Psoas muscle (tissue), 8 donors: Measurements from ENCODE around the gene CRYBG1. TPM values are rescaled to one million over a fixed set of nuclear protein-coding genes. Genes with fewer than 3 reads are reported as not detected.

ENCODE experiments used
- ATAC-seq, 4 donors: fragments of 200-7000 bp; cut with Tn5 transposase; one replicate each; pipeline ENCODE4 v1.9.1; 2020; ENCODE audit warnings: moderate library complexity in 3 of 4, mild to moderate bottlenecking in 2 of 4
- DNase-seq, 2 donors: peaks; one replicate each; pipeline ENCODE4 v3.0.0-alpha.2; 2020
- H3K27ac ChIP-seq: fragments of 200-600 bp; one replicate; pipeline ENCODE4 v1.8.0; 2022
- H3K27me3 ChIP-seq, 3 donors: fragments of 200-600 bp in 1 of 3; one replicate each; pipeline versions ENCODE4 v1.6.1 to v1.8.0; 2013 to 2022; ENCODE audit warnings: low read length in 2 of 3, mild to moderate bottlenecking in 2 of 3, moderate library complexity in 1 of 3; ENCODE audit not compliant: insufficient read depth in 3 of 3
- H3K36me3 ChIP-seq, 2 donors: fragments of 200-600 bp in 1 of 2; one replicate each; pipeline versions ENCODE4 v1.6.1 to v1.8.0; 2013 to 2022; ENCODE audit warnings: low read depth in 1 of 2, mild to moderate bottlenecking in 1 of 2, moderate library complexity in 1 of 2; ENCODE audit not compliant: insufficient read depth in 1 of 2
- H3K4me1 ChIP-seq: fragments of 200-600 bp; one replicate; pipeline ENCODE4 v1.8.0; 2022
- H3K4me3 ChIP-seq: fragments of 200-600 bp; one replicate; pipeline ENCODE4 v1.8.0; 2022; ENCODE audit warnings: mild to moderate bottlenecking
- H3K9me3 ChIP-seq: fragments of 200-600 bp; one replicate; pipeline ENCODE4 v1.8.0; 2022
- WGBS, 3 donors: extraction: QIAGEN DNeasy Blood & Tissue Kit; methylation state at CpG; one replicate each; pipeline versions ENCODE4 v1.1.6 to v1.1.7; 2013; 5-methylcytosine and 5-hydroxymethylcytosine counted together
- intact Hi-C, 2 donors: fragments of 100-400 bp; cut with DNase I; formaldehyde crosslinking; loops; one replicate each; pipeline versions ENCODE4 v1.11.0 to v1.14.2; 2022
- polyA plus RNA-seq, 3 donors: library from polyadenylated mRNA; stranded (reverse); fragments of 200-250 nt; gene quantifications; one replicate each; pipeline ENCODE4 v1.2.3, GENCODE V29; 2013
- total RNA-seq, 4 donors: library from RNA; stranded (reverse); fragmentation: NEBNext Ultra II Directional in 2 of 4; extraction: Animal tissue kit (Norgen Biotek cat#: 25700) in 2 of 4; gene quantifications; one replicate each; pipeline versions ENCODE4 v1.2.1 to v1.2.4, GENCODE V29; 2021 to 2023
- TF ChIP-seq, protein P1 (sequence below): fragments of 200-600 bp; IDR thresholded peaks from one replicate; pipeline ENCODE4 v1.8.0; 2022; ENCODE audit warnings: antibody characterized with exemption
- donor health status: healthy with polysubstance abuse.
- donor health status: DM: no; HTN: no; CAD: no; lungs with moderate emphysema.
- donor health status: Bipolar disorder and iron deficiency.
- donor health status: healthy.
- donor health status: DM: yes; HTN: yes; CAD: no.
- donor health status: DM: no; HTN: no; CAD: no.
- donor health status: DM: no; HTN: no; CAD: no.
- donor health status: DM: yes; HTN: yes; CAD: no.

CRYBG1 gene
- total and polyA plus RNA-seq, 7 donors = 0.17 to 1.6 (median 0.82) TPM

DNA sequence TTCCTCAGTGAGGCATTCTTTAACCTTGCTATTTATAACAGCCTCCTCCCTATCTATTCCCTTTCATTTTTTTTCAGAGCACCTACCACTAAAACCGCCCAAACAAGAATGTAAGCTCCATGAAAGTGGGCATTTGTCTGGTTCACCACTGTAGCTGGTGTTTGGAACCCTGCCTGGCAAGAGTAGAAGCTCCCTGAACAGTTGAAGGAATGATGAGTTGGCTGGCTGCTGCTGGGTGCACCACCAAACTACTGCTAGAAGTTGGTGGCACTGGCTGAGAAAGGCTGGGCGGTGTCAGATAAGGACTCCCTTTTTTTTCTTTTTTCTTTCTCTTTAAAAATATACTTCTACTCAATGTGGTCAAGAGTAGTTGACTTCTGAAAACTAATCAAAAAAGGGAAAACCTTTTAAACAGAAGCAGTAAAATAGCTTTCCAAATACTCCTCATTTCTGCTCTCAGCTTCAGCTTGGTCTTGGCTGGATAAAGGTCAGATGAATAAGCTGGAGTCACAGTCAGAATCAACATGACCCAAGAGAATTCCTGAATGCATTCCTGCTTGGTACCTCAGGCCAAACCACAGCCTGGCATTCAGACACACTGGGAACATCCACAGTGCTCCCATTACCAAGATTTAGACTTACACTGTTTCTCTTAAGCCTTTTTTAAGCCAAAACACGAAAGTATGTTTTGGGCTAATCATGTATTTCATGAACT, 230.8 kb downstream of the CRYBG1 start:
- TF ChIP-seq, protein P1, sequence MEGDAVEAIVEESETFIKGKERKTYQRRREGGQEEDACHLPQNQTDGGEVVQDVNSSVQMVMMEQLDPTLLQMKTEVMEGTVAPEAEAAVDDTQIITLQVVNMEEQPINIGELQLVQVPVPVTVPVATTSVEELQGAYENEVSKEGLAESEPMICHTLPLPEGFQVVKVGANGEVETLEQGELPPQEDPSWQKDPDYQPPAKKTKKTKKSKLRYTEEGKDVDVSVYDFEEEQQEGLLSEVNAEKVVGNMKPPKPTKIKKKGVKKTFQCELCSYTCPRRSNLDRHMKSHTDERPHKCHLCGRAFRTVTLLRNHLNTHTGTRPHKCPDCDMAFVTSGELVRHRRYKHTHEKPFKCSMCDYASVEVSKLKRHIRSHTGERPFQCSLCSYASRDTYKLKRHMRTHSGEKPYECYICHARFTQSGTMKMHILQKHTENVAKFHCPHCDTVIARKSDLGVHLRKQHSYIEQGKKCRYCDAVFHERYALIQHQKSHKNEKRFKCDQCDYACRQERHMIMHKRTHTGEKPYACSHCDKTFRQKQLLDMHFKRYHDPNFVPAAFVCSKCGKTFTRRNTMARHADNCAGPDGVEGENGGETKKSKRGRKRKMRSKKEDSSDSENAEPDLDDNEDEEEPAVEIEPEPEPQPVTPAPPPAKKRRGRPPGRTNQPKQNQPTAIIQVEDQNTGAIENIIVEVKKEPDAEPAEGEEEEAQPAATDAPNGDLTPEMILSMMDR = no peak
- DNase-seq = peak in 1 of 2 donors; percentile 21
- Histone ChIP-seq H3K27me3 (no peaks in the 10 kb centered on the region), H3K27ac (peak overlapping the region; percentile 65), H3K4me1 (peaks cover 13% of the 10 kb centered on the region), H3K4me3 (no peak overlapping the region), H3K9me3 (no peaks in the 10 kb centered on the region), H3K36me3 (peaks cover 3 to 21% of the 10 kb centered on the region in 2 donors)
- WGBS, 3 donors = 66 to 86% (median 70%) methylated on average over 3 of the region's 3 CpGs
- intact Hi-C loops = no loop called here
- ATAC-seq = peak; percentile 94 to 98 (median 96)

GRCh38 chr6:106599440-106599839, 238.9 kb downstream of the CRYBG1 start:
- intact Hi-C loops = no loop called here
- WGBS, 3 donors = 49 to 85% (median 80%) methylated on average over 2 of the region's 2 CpGs
- DNase-seq = no peak
- Histone ChIP-seq H3K4me1 (no peaks in the 10 kb centered on the region), H3K9me3 (no peaks in the 10 kb centered on the region), H3K27ac (no peak overlapping the region), H3K36me3 (peaks cover 0 to 7% of the 10 kb centered on the region in 2 donors), H3K4me3 (no peak overlapping the region), H3K27me3 (no peaks in the 10 kb centered on the region)
- no peak for ATAC-seq
- TF ChIP-seq, protein P1 = no peak

DNA sequence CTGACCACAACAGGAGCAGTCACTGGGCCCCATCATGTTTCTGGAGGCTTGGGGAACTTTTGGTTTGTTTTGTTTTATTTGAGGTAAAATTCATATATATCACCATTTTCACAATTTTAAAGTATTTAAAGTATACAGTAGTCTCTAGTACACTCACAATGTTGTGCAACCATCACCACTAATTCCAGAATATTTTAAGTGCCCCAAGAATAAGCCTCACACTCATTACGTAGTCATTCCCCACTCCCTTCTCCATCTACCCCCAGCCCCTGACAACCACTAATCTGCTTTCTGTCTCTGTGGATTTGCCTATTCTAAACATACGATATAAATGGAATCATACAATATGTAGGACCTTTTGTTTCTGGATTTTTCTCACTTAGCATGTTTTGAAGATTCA, 239.8 kb downstream of the CRYBG1 start:
- peaks cover 0 to 7% of the 10 kb centered on the region in 2 donors for H3K36me3 ChIP-seq
- no peaks in the 10 kb centered on the region for H3K4me1 ChIP-seq
- no peak for ATAC-seq
- TF ChIP-seq, protein P1 = no peak
- 95 to 96% (median 96%) methylated on average over 2 of the region's 2 CpGs for WGBS, 3 donors
- no peak overlapping the region for H3K4me3 ChIP-seq
- no peaks in the 10 kb centered on the region for H3K9me3 ChIP-seq
- no peaks in the 10 kb centered on the region for H3K27me3 ChIP-seq
- DNase-seq = no peak
- H3K27ac ChIP-seq = no peak overlapping the region
- intact Hi-C loops = loop anchor here in 1 of 2 donors (10.0 kb wide), 1 partner anchor 384 kb away; no protein-coding TSS in a partner anchor

- WGBS, 3 donors = 30 to 41% (median 36%) methylated on average over 2 of the region's 2 CpGs
- peaks cover 2 to 3% of the 10 kb centered on the region in 2 donors for H3K36me3 ChIP-seq
- H3K27ac ChIP-seq = no peak overlapping the region
- ATAC-seq (peak in 2 of 4 donors; percentile 73 to 76), DNase-seq (no peak)
- H3K27me3 ChIP-seq = no peaks in the 10 kb centered on the region
- intact Hi-C loops = loop anchor here (2.0 to 10.0 kb wide), 2 partner anchors 371 to 377 kb away; no protein-coding TSS in a partner anchor
- H3K9me3 ChIP-seq = no peaks in the 10 kb centered on the region
- peaks cover 10% of the 10 kb centered on the region for H3K4me1 ChIP-seq
- TF ChIP-seq, protein P1 = peak; percentile 54
- no peak overlapping the region for H3K4me3 ChIP-seq
Observed at GRCh38 chr6:106608080-106608668, 247.7 kb downstream of the CRYBG1 start.
